HT1080 (cell line): ENCODE data around the gene PVR. TPM values are rescaled to one million over a fixed set of nuclear protein-coding genes. Genes with fewer than 3 reads are reported as not detected.
"Not testable (repeated sequence)": the region's sequence is repeated elsewhere in the genome, so short reads cannot be mapped to it uniquely, and the experiment has no call there.

Experiments used
- DNase-seq: peaks from one replicate; pipeline ENCODE4 v3.0.0-alpha.2; 2015; ENCODE audit warnings: low read depth
- total RNA-seq: library from RNA; depleted of rRNA; stranded (reverse); fragments of >200 nt; shearing (Covaris generic); gene quantifications from 2 replicates; pipeline ENCODE4 v1.2.3, GENCODE V29; 2014; rRNA removed

The PVR gene
- total RNA-seq, 1 experiment from 2014 or later, result 97.9 TPM

DNA sequence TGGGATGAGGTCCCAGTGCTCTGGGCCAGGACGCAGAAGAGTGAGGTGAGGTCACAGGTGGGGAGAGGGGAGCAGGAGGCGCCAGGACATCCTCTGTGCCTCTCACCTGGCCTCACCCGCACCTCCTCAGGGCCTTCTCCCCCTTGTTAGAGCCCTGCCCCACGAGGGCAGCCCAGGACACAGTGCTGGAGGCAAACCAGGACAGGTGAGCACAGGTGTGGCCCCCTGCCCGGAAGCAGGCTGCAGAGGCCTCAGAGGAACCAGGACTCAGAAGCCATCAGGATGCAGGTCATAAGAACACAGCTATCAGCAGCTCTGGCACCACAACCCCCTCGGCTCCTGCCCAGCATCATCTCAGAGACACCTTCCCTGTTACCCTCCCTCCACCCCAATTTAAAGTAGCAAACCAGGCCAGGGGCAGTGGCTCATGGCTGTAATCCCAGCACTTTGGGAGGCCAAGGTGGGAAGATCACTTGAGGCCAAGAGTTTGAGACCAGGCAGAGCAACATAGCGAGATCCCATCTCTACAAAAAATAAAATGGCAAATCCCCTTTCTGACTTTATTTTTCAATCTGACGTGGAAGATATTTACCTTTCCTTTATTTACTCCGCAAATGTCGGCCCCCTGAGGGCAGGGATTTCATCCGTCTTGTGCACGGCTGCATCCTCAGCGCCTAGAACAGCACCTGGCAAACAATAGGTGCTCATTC, 54.9 kb downstream of the PVR start, which contains the start of gene CEACAM16:
TSS of gene CEACAM16 (plus strand) at position 660 of the 710 bp plus-strand sequence. CDS start 2,306 bp downstream, outside the sequence.
- DNase-seq, result no peak

DNA sequence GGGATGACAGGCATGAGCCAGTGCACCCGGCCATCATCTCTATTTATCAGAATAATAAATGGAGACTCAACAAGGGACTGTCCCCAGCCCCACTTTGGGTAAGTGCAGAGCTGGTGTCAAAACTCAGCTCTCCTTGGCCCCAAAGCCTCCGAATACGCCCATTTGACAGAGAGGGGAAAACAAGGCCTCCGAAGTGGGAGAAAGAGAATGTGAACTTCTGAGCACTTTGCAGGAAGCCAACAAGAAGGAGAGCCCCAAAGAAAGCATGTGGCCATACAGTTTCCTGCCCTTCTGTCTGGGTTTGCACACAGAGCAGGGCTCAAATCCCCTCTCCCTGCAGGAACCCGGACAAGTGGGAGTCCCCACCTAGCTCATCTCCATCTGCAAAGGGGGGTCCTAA, 56.8 kb downstream of the PVR start:
- no peak for DNase-seq

DNA sequence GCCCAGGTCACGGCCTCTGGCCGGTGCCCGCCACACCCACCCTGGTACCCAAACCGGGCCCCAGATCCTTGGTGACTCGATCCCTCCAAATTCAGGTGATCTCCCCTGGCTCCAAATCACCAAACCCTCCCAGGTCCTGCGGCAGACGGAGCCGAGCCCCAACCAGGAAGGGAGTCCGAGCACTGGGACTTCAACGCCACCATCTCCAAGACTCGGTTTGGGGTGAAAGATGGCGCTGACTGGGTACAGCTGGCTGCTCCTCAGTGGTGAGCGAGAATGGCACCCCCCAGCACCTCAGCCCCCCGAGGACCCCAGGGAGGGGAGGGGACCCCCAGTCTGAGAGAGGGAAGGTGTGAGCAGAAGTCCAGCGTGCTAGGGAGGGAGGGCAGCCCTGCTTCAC, 57.5 kb downstream of the PVR start:
- no peak for DNase-seq

DNA sequence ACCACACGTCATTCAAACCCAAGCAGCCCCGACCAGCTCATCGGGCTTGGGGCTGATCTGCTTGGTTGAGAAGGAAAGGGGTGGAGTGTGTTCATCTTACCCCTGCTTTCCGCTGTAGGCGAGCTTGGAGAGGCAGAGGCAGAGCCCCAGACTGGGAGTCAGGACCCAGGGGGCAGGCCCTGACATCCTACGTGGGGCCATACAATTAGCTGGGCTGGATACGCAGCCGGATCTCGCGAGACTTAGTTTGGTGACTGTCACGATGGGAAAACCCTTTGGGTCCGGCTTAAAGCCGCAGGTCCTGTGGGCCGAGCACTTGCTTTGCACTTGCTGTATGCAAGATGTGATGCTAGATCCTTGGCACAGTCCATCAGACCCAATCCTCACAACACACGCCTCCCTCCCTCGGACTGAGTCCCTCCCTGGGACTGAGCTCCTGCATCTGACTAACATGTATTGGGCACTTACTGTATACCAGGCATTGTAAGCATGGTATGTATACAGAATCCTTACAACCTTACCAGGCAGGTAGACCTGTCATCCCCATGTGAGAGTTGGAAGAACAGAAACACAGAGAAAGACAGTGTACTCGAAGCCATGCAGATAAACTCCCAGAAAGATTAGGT, 59.0 kb downstream of the PVR start:
- no peak for DNase-seq

DNA sequence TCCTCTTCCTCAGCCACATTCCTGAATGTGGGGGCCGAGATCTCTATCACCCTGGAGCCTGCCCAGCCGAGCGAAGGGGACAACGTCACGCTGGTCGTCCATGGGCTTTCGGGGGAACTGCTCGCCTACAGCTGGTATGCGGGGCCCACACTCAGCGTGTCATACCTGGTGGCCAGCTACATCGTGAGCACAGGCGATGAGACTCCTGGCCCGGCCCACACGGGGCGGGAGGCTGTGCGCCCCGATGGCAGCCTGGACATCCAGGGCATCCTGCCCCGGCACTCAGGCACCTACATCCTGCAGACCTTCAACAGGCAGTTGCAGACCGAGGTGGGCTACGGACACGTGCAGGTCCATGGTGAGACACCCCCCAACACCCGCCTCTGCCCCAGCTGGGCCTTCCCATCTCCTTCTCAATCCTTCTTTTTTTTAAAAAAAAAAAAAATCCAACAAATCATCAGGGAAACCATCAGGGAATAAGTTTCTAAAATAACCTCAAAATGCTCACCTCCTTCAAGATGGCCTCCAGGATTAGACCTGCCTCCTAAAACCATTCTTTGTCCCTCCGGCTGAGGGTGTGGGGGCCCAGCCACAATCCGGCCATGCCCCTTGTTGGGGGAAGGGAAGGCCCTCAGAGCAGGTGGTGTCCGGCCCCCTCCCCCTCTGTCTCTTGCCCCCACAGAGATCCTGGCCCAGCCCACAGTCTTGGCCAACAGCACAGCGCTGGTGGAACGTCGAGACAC, 59.8 kb downstream of the PVR start:
- DNase-seq, result no peak

DNA sequence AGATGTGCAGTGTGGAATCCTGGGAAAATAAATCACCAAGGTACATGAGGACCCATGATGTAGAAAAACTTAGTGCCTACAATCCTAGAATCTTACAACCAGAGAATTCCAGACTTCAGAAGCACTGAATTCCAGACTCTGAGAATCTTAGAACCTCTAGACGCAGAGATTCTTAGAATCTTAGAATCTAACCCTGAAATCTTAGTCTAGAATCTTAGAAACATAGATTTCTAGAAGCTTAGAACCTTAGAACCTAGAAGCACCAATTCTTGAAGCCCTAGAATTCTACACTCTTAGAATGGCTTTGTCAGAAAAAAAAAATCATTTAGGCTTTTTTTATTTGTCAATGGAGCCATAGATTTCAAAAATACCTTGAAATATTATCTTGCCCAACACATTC, 61.3 kb downstream of the PVR start:
- no peak for DNase-seq

DNA sequence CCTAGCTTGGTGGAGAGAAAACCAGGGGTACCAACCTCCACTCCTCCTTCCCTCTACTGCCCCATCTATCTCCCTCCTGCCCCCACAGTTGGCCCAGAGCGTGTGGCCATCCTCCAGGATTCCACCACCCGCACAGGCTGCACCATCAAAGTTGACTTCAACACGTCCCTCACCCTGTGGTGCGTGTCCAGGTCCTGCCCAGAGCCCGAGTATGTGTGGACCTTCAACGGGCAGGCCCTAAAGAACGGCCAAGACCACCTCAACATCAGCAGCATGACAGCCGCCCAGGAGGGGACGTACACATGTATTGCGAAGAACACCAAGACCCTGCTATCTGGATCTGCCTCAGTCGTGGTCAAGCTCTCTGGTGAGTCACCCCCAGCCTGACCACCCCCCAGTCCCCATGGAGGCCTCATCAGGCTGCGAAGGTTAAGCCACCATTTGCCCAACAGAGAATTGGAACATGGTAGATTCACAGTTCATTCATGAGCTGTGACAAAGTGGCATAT, 61.8 kb downstream of the PVR start:
- no peak for DNase-seq

DNA sequence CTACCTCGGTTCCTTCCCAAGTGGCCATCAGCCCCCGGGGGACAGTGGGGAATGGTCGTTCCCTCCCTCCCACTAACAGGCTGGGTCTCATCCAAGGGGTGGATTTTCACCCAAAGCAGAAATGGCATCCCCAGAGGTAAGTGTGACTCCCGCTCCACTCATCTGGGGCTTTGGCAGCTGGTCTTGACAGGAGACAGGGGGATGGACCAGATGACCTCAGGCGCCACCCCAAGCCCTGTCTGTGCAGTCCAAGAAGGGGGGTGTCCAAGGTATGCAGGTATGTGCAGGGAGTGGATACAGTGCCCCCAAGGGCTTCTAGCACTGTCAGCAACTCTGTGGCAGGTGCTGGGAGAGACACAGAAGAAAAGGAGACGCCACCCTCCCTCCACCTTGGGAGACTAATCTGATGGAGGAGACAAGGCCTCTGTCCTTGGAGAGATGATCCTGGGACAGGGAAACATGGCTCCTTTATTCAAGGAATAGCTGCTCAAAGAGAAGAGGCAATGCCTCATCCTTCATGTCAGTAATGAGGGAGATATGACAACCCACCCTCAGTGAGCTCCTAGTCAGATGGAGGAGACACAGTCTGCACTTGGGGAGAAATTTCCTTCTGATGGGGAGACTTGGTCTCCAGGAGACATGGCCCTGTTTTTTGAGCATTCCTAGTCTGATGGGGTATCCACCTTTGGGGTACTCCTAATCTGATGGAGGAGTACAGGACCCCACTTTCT, 63.0 kb downstream of the PVR start:
- DNase-seq, result no peak

DNA sequence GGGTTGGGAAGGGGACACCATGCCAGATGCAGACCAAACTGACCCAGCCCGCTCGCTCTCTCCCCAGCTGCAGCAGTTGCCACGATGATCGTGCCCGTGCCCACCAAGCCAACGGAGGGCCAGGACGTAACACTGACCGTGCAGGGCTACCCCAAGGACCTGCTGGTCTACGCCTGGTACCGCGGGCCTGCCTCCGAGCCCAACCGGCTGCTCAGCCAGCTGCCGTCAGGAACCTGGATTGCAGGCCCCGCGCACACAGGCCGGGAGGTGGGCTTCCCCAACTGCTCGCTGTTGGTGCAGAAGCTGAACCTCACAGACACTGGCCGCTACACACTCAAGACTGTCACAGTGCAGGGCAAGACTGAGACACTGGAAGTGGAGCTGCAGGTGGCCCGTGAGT, 64.1 kb downstream of the PVR start:
- no peak for DNase-seq

DNA sequence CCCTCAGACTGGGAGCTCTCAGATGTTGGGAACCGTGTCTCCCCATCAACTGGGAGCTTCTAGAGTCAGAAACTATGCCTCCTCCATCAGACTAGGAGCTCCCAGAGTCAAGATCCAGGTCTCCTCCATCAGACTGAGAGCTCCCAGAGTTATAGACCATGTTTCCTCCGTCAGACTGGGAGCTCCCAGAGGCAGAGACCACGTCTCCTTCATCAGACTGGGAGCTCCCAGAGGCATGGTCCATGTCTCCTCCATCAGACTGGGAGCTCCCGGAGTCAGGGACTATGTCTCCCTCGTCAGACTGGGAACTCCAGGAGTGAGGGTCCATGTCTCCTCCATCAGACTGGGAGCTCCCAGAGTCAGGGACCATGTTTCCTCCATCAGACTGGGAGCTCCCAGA, 65.2 kb downstream of the PVR start:
- no peak for DNase-seq

DNA sequence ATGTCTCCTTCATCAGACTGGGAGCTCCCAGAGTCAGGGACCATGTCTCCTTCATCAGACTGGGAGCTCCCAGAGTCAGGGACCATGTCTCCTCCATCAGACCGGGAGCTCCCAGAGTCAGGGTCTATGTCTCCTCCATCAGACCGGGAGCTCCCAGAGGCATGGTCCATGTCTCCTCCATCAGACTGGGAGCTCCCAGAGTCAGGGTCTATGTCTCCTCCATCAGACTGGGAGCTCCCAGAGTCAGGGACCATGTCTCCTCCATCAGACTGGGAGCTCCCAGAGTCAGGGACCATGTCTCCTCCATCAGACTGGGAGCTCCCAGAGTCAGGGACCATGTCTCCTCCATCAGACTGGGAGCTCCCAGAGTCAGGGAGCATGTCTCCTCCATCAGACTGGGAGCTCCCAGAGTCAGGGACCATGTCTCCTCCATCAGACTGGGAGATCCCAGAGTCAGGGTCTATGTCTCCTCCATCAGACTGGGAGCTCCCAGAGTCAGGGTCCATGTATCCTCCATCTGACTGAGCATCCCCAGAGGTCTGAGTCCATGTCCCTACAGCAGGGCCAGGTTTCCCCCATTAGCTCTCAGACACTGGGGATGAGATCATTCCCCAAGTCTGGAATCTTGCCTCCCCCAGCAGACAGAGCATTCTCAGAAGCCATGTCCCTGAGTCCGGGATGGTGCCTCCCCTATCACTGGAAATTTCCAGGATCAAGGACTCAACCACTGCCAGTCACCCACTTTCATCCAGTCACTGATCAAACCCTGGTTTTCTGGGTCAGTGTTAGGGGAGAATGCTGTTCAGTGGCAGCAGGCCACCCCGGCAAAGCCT, 65.9 kb downstream of the PVR start:
- not testable (repeated sequence) for DNase-seq

DNA sequence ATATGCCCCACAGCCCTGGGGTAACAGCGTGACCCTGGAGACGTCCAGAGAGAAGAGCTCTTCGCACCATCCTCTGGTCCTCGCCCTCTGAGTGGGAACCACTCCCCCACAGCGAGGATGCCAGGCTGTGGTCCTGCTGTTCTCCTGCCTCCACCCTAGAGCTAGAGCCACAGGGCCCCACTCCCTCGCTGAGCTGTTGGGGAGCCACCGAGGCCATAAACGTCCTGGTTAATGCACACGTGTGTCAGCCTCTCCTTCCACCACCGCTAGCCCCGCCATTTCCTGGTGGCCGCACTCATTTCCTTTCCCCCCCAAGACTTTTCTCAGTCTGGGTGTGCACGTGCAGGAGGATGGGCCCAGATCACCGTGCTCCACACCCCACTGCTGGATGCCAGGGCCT, 66.8 kb downstream of the PVR start:
- DNase-seq, result no peak

DNA sequence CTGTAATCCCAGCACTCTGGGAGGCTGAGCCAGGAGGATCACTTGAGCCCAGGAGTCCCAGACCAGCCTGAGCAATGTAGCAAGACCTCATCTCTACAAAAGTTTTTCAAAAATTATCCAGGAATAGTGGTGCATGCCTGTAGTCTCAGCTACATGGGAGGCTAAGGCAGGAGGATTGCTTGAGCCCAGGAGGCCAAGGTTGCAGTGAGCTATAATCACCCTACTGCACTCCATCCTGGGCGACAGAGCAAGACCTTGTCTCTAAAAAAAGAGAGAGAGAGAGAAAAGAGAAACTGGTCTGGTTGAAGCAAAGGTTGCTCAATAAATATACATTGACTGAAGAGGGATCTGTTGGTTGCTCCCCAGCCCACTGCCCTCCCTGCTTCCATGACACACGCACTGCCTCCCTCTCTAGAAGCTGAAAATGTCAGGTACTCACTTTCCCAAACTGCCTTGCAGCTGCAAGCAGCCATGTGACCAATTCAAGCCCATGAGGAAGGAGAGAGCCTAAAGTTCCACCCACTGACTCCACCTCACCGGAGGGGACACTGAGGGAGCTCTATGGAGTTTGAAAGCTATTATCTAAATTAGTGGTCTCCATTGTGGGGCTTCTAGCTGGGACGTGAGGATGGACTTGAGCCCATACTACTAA, 69.3 kb downstream of the PVR start:
- DNase-seq, result no peak

Other genes with a start within 250 kb of the PVR start
- 1.0 and 2.4 TPM in 2 replicates for gene ZNF285, start 242.3 kb upstream of the PVR start, total RNA-seq
- gene ZNF229, start 195.4 kb upstream of the PVR start, total RNA-seq, result 5.8 and 7.3 TPM in 2 replicates
- 18.0 and 18.4 TPM in 2 replicates for gene ZNF180, start 143.4 kb upstream of the PVR start, total RNA-seq
- not detected in 2 replicates for gene CEACAM20, start 114.2 kb upstream of the PVR start, total RNA-seq
- not detected in 2 replicates for gene IGSF23, start 30.3 kb upstream of the PVR start, total RNA-seq
- 0.03 TPM in 1 of 2 replicates, not detected in the other for gene CEACAM19, start 27.6 kb downstream of the PVR start, total RNA-seq
- not detected in 2 replicates for gene CEACAM16, start 55.2 kb downstream of the PVR start, total RNA-seq
- 4.0 and 5.2 TPM in 2 replicates for gene BCL3, start 104.8 kb downstream of the PVR start, total RNA-seq
- 0.33 TPM in 1 of 2 replicates, not detected in the other for gene CBLC, start 134.0 kb downstream of the PVR start, total RNA-seq
- gene BCAM, start 165.2 kb downstream of the PVR start, total RNA-seq, result 2.0 and 3.9 TPM in 2 replicates
- 131 and 151 TPM in 2 replicates for gene NECTIN2, start 202.4 kb downstream of the PVR start, total RNA-seq
- gene TOMM40, start 247.3 kb downstream of the PVR start, total RNA-seq, result 230 and 243 TPM in 2 replicates